Hepatocyte (in vitro differentiated cells): Measurements from ENCODE around the gene MYL7. TPM values are rescaled to one million over a fixed set of nuclear protein-coding genes. Genes with fewer than 3 reads are reported as not detected.

Experiments used
- DNase-seq: peaks from one replicate; pipeline ENCODE4 v3.0.0-alpha.2; 2016; ENCODE audit warnings: low spot score
- H2AFZ ChIP-seq: fragments of 200-600 bp; sonication (generic); 2 replicates; pipeline ENCODE4 v1.6.0; 2016; ENCODE audit warnings: antibody characterized with exemption, mild to moderate bottlenecking
- H3K27ac ChIP-seq: fragments of 200-600 bp; sonication (generic); 2 replicates; pipeline ENCODE4 v1.5.1; 2016; ENCODE audit warnings: mild to moderate bottlenecking
- H3K27me3 ChIP-seq: fragments of 200-600 bp; sonication (generic); 2 replicates; pipeline ENCODE4 v1.6.1; 2016
- H3K36me3 ChIP-seq: fragments of 200-600 bp; sonication (generic); replicated peaks from 2 replicates; pipeline ENCODE4 v1.5.1; 2016; ENCODE audit warnings: low read depth; ENCODE audit not compliant: insufficient read depth
- H3K4me1 ChIP-seq: fragments of 200-600 bp; sonication (generic); 2 replicates; pipeline ENCODE4 v1.5.1; 2016; ENCODE audit warnings: mild to moderate bottlenecking, moderate library complexity; ENCODE audit not compliant: insufficient read depth
- H3K4me2 ChIP-seq: fragments of 200-600 bp; sonication (generic); 2 replicates; pipeline ENCODE4 v1.6.0; 2016
- H3K4me3 ChIP-seq: fragments of 200-600 bp; sonication (generic); 2 replicates; pipeline ENCODE4 v1.5.1; 2016; ENCODE audit warnings: mild to moderate bottlenecking
- H3K79me2 ChIP-seq: fragments of 200-600 bp; sonication (generic); 2 replicates; pipeline ENCODE4 v1.6.0; 2017; ENCODE audit warnings: mild to moderate bottlenecking
- H3K9me2 ChIP-seq: fragments of 200-600 bp; sonication (generic); replicated peaks from 2 replicates; pipeline ENCODE4 v1.6.0; 2017; ENCODE audit warnings: mild to moderate bottlenecking; ENCODE audit not compliant: insufficient read depth
- H3K9me3 ChIP-seq: fragments of 200-600 bp; sonication (generic); 2 replicates; pipeline ENCODE4 v1.5.1; 2016; ENCODE audit warnings: low read depth, mild to moderate bottlenecking
- H4K20me1 ChIP-seq: fragments of 200-600 bp; sonication (generic); 2 replicates; pipeline ENCODE4 v1.6.0; 2016; ENCODE audit warnings: mild to moderate bottlenecking; ENCODE audit not compliant: insufficient read depth, poor library complexity, severe bottlenecking
- EZH2 ChIP-seq: fragments of 200-600 bp; sonication (generic); IDR thresholded peaks from 2 replicates; pipeline ENCODE4 v1.6.1; 2016; ENCODE audit warnings: antibody characterized with exemption, mild to moderate bottlenecking, borderline replicate concordance
- EZH2phosphoT487 ChIP-seq: fragments of 200-600 bp; sonication (generic); IDR thresholded peaks from one replicate; pipeline ENCODE4 v1.6.1; 2018; ENCODE audit warnings: antibody characterized with exemption, mild to moderate bottlenecking, low read depth, moderate library complexity; ENCODE audit not compliant: unreplicated experiment, severe bottlenecking
- WGBS: methylation state at CpG from one replicate; pipeline ENCODE4 v1.1.6; 2016; ENCODE audit warnings: low lambda C conversion rate; ENCODE audit errors: missing lambda C conversion rate; 5-methylcytosine and 5-hydroxymethylcytosine counted together
- polyA plus RNA-seq: library from polyadenylated mRNA; unstranded; fragments of >200 nt; fragmentation: Nextera tagmentation; extraction: Ambion mirVana; gene quantifications from 2 replicates; pipeline ENCODE4 v1.2.1, GENCODE V29; 2016
- total RNA-seq: library from RNA; depleted of rRNA; stranded (reverse); fragments of >200 nt; gene quantifications from 2 replicates; pipeline ENCODE4 v1.2.3, GENCODE V29; 2014
- TF ChIP-seq, protein P1 (sequence below): fragments of 200-600 bp; sonication (generic); IDR thresholded peaks from 2 replicates; pipeline ENCODE4 v1.5.1; 2016; ENCODE audit warnings: antibody characterized with exemption, mild to moderate bottlenecking; ENCODE audit not compliant: poor library complexity

Gene MYL7
- total and polyA plus RNA-seq, 2 experiments from 2014 or later, result 5.2 to 8.9 TPM

DNA sequence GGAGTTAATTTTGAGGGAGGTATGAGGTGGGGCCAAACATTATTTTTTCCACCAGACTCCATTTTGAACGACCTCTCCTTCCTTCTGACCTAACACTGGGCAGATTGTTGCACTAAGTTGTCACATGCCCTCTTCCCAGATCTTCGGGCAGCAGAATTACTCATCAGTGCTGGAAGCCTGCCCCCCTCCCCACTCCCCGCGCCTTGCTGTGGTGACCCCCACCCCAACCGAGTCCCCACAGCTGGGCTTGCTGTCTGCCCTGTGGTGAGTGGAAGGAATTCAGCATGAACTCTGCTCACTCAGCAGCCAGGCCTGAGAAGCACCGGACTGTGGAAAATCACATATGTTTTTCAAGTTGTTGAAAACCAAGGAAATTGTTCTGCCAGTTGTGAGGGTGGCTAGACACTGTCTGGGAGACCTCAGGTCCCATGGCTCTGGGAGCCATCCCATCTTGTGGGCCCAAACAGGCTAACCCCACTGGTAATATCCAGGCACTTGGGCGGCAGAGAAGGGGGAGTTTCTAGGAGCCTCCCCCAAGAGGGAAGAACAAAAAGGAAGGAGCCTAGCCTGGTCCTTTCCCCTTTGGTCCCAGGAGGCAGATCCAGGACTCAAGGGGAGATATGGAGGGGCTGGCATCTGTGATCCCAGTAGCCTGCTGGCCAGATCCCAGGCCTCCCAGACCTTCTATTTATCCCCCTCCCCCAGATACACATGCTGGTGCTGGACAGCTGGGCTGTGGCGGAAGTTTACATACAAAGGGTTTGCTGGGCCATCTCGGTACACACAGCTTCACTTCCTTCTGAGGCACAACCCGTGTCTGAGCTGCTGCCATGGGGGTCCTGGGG is 40.5 kb downstream of the MYL7 start:
- Histone ChIP-seq H3K27me3 (peaks cover 8% of the 10 kb centered on the region), H3K4me3 (no peak overlapping the region), H2AFZ (no peak overlapping the region), H3K27ac (peak overlapping the region; percentile 78), H4K20me1 (no peaks in the 10 kb centered on the region), H3K36me3 (no peaks in the 10 kb centered on the region), H3K4me1 (peaks cover 12% of the 10 kb centered on the region), H3K9me3 (no peaks in the 10 kb centered on the region), H3K9me2 (no peaks in the 10 kb centered on the region), H3K79me2 (peaks cover 2% of the 10 kb centered on the region), H3K4me2 (no peak overlapping the region)
- 73% methylated on average over 10 of the region's 10 CpGs for WGBS
- DNase-seq, result peak; percentile 59
- TF ChIP-seq EZH2phosphoT487 (no peak), EZH2 (no peak)
- TF ChIP-seq, protein P1, sequence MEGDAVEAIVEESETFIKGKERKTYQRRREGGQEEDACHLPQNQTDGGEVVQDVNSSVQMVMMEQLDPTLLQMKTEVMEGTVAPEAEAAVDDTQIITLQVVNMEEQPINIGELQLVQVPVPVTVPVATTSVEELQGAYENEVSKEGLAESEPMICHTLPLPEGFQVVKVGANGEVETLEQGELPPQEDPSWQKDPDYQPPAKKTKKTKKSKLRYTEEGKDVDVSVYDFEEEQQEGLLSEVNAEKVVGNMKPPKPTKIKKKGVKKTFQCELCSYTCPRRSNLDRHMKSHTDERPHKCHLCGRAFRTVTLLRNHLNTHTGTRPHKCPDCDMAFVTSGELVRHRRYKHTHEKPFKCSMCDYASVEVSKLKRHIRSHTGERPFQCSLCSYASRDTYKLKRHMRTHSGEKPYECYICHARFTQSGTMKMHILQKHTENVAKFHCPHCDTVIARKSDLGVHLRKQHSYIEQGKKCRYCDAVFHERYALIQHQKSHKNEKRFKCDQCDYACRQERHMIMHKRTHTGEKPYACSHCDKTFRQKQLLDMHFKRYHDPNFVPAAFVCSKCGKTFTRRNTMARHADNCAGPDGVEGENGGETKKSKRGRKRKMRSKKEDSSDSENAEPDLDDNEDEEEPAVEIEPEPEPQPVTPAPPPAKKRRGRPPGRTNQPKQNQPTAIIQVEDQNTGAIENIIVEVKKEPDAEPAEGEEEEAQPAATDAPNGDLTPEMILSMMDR, result no peak

DNA sequence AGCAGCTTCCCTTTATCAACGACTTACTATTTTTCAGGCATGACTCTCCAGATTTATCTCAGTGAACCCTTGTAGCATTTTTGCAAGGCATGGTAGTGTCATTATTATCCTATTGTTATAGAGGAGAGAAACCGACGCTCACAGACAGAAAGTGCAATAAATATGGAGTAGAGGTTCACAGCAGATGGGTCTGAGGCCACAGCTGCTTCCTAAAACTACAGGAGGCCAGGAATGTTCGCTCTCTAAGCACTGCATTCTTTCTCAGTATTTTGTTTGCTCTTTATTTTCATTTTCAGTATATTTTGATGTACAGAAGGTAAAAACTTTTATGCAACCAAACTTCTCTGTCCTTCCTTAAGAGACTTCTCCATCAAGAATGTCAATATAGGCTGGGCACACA is 41.5 kb downstream of the MYL7 start:
- peaks cover 3% of the 10 kb centered on the region for H3K27me3 ChIP-seq
- no peak overlapping the region for H2AFZ ChIP-seq
- H4K20me1 ChIP-seq, result no peaks in the 10 kb centered on the region
- H3K4me2 ChIP-seq, result no peak overlapping the region
- TF ChIP-seq EZH2phosphoT487 (no peak), EZH2 (no peak)
- TF ChIP-seq, protein P1, result no peak
- H3K9me3 ChIP-seq, result no peaks in the 10 kb centered on the region
- DNase-seq, result no peak
- no peaks in the 10 kb centered on the region for H3K36me3 ChIP-seq
- H3K27ac ChIP-seq, result no peak overlapping the region
- H3K4me1 ChIP-seq, result peaks cover 2% of the 10 kb centered on the region
- no peaks in the 10 kb centered on the region for H3K9me2 ChIP-seq
- no peaks in the 10 kb centered on the region for H3K79me2 ChIP-seq
- WGBS, result 91% methylated on average over 4 of the region's 4 CpGs
- no peak overlapping the region for H3K4me3 ChIP-seq

DNA sequence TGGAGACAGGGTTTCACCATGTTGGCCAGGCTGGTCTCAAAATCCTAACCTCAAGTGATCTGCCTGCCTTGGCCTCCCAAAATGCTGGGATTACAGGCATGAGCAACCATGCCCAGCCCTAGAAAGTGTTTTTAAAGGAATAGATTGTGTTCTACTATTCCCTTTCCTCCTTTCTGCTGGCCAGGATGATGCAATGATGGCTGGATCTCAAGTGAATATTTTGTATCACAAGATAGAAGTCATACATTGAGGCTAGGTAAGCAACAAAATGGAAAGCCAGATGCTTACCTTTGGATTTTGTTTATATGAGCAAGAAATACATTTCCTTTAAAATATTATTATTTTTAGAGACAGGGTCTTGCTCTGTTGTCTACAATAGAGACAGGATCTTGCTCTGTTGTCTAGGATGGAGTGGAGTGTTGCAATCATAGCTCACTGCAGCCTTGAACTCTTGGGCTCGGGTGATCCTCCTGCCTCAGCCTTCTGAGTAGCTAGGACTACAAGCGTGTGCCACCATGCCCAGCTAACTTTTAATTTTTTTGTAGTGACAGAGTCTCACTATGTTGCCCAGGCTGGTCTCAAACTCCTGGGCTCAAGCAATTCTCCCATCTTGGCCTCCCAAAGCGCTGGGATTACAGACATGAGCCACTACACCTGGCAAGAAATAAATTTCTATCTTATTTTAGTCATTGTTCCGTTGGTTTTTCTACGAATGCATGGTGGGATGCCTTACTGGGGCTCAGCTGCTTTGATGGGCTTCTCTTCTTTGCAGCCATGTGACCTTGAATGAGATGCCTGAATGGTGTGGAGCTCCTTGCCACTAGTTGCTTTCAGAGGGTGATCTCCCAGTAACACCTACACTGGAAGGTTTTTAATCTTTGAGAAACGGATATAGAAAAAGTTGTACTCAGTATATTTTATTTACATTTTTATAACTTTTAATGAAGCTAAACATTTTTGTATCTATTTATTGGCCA is 42.8 kb downstream of the MYL7 start:
- no peak overlapping the region for H3K4me2 ChIP-seq
- H3K27ac ChIP-seq, result no peak overlapping the region
- no peaks in the 10 kb centered on the region for H3K9me2 ChIP-seq
- H3K4me3 ChIP-seq, result no peak overlapping the region
- no peaks in the 10 kb centered on the region for H3K27me3 ChIP-seq
- H3K4me1 ChIP-seq, result peaks cover 5% of the 10 kb centered on the region
- H3K36me3 ChIP-seq, result no peaks in the 10 kb centered on the region
- H3K9me3 ChIP-seq, result no peaks in the 10 kb centered on the region
- WGBS, result 95% methylated on average over 6 of the region's 6 CpGs
- no peak for DNase-seq
- no peaks in the 10 kb centered on the region for H3K79me2 ChIP-seq
- no peak overlapping the region for H2AFZ ChIP-seq
- TF ChIP-seq, protein P1, result no peak
- TF ChIP-seq EZH2phosphoT487 (no peak), EZH2 (no peak)
- H4K20me1 ChIP-seq, result no peaks in the 10 kb centered on the region
